Activated CD4-positive, alpha-beta T cell treated with anti-CD3 and anti-CD28 coated beads, Interleukin-2, amount 50 U/mL, for 16 hours (primary cell): Measurements from ENCODE around the gene CLN5.
"Not testable (repeated sequence)": the region's sequence is repeated elsewhere in the genome, so short reads cannot be mapped to it uniquely, and the experiment has no call there.

Source experiments
- DNase-seq: peaks from one replicate; pipeline ENCODE4 v3.0.0-alpha.2; 2020

CLN5 gene

DNA sequence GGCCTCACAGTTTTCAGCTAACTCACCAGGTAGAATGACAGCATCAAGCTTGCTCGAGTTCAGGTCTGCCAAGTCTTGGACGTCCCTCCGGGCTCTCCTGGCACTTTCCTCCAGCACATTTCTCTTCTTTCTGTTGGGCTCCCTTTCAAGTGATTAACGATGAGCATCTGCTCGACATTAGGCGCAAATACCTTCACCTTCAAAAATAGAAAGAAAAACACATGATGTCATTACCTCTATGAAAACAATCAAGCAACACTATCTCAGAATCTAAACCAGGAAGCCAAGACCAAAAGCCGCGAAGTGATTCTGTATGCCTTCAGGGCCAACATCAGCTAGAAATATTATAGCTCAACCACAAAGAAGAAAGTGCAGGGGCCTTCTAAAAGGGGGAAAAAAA lies 15.4 kb upstream of the CLN5 start:
- DNase-seq = no peak

- DNase-seq = no peak
Measured at GRCh38 chr13:76976929-76977328, 15.0 kb upstream of the CLN5 start.

GRCh38 chr13:76980075-76980718 lies 11.7 kb upstream of the CLN5 start:
- DNase-seq = peak; percentile 84

DNA sequence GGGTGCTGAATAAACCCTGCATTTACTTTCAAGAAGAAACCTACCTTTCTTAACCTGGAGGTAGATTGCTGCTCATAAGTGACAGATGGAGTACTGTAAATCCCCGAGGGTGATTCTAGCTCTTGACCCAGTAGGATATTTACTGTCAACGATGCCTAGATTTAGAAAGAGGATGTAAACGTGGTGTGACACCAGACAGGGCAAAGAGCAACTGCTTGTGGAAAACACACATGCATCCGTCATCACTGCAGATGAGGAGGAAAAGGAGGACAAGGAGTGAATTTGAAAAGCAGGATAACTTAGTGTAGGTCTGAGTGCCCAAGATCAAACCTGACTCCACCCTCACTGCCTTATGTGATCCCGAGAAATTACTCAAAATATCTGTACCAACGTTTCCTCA lies 9.8 kb upstream of the CLN5 start:
- DNase-seq = no peak

DNA sequence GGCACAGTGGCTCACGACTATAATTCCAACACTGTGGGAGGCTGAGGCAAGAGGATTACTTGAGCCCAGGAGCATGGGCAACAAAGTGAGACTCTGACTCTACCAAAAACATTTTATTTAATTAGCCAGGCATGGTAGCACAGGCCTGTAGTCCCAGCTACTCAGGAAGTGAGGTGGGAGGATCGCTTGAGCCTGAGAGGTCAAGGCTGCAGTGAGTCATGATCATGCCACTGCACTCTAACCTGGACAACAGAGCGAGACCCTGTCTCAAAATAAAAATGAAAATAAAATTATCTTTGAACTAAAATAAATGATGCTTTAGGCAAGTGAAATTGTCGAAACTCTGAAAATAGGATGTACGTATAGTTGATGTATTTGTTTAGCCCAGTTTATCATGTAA lies 8.2 kb upstream of the CLN5 start:
- DNase-seq = no peak

GRCh38 chr13:76991432-76991795 lies 467 bp upstream of the CLN5 start:
- peak; percentile 93 for DNase-seq

DNA sequence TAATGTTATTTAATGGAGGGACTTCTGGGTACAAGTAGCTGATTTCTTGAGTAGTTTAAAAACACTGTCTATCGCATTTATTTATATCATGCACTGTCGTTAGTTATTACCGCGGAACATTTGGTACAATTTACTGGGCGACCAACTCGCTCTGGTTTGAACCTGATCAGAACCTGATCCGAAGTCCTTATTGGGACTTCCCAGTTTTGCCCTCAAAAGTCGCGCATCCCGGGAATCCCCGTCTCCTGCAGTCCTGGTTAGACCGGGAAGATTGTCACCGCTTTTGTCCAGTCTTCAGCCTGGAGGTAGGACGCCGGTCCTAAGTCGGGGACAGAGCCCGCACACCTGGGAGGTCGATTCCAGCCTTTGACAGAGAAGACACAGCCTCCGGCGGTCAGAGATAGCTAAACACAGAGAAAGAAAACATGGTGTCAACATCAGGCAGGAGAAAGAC lies 694 bp downstream of the CLN5 start:
- peak; percentile 10 for DNase-seq

- DNase-seq = no peak
Measured at GRCh38 chr13:76993021-76993420, 1.1 kb downstream of the CLN5 start.

DNA sequence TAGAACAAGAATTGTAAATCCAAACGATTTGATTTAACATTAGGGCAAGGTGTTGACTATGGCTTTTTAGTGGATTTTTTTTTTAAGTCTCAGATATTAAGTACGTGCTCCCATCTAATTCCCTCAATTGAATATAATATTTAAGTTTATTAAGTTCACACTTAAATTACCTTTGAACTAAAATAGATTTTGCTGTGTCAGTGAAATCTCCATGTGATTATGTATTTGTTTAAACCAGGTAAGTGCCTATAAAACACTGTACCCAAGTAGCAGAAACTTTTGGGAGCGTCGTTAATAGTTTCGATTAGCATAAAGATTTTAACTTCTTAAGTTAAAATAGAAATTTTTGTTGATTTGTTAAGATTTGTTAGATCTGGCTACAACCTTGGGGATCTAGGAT lies 1.6 kb downstream of the CLN5 start:
- no peak for DNase-seq

DNA sequence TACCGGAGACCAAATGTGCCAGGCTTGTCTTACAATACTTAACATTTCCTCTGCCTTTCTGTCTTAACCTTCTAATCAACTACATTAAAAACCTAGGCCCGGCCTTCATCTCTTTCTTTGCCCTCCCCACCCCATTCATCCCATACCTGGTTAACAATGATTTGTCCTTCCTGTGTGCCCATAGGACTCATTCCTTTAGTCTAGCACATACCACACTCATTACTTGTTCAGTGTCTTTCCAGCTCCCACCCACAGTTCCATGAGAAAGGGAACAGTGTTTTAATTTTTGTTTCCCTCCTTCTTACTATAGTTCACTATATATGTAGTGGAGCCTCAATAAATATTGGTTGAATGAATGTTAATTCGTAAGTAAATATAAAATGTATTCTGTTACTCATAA lies 2.4 kb downstream of the CLN5 start:
- DNase-seq = no peak

- no peak for DNase-seq
Measured at GRCh38 chr13:77000475-77000874, 8.6 kb downstream of the CLN5 start.

GRCh38 chr13:77001540-77001939 lies 9.7 kb downstream of the CLN5 start:
- no peak for DNase-seq

DNA sequence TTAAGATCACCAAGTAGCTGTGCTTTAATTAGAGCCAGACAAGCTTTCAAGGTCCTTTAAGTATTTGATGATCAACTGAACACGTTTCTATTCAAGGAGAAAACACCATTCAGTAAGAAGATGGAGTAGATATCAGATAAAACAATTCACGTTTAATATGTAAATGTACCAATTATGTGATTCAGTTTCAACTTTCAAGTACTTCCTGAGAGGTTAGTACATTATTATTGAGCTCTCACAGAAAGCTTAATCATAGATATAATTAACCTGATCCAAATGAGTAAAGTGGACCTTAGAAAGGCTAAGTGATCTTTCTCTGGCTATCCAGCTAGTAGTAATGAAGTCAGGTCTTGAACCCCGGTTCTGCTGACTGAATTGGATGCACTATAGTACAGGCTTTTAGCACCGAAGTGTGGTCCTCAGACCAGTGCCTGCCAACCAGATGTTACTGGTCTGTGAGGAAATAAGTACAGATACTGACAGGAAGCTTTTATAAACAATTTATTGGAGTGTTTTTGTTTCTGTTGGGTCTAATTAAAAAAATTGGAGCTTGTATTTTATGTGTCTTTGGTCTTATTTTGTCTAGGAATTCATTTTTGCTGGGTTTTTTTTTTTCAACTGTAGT lies 10.2 kb downstream of the CLN5 start:
- DNase-seq = no peak

DNA sequence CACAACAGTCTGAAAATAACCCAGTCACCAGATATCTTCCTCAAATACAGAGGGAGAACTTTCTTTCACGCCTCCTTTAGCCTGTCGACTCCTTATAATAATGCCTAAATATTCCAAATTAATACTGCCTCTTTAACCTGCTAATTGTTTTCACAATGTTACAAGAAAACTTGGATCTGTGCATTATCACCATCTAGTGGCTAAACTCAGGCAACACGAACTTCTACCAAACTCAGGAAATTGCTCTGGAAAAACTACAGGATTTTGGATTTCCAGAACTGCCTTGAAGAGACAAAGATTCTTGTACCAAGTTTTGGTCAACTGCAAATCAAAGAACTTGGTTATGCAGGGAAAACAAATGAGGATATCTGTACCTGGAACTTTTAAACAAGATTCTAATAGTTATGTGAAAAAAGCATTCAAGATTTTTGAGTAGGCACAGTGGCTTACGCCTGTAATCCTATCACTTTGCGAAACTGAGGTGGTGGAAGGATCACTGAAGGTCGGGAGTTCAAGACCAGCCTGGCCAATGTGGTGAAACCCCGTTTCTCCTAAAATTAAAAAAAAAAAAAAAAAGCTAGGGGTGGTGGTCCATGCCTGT lies 10.8 kb downstream of the CLN5 start:
- no peak for DNase-seq

DNA sequence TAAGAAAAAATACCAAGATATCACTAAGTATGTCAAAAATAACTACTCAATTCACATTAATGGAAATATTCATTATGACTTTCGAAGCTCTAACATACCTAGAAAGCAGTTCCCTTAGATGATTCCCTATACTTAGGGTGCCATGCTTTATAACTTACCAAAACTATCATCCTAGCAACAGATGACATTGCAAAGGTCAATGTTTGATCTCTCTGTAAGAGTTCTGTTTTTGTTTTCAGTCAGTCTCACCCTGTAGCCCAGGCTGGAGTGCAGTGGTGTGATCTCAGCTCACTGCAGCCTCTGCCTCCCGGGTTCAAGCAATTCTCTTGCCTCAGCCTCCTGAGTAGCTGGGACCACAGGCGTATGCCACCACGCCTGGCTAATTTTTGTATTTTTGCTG lies 16.5 kb downstream of the CLN5 start:
- DNase-seq = not testable (repeated sequence)

- DNase-seq = peak; percentile 76
Measured at GRCh38 chr13:77009011-77009410, 17.1 kb downstream of the CLN5 start.

GRCh38 chr13:77009719-77010118 lies 17.8 kb downstream of the CLN5 start:
- DNase-seq = not testable (repeated sequence)

GRCh38 chr13:77013853-77014542 lies 22.1 kb downstream of the CLN5 start:
- no peak for DNase-seq

DNA sequence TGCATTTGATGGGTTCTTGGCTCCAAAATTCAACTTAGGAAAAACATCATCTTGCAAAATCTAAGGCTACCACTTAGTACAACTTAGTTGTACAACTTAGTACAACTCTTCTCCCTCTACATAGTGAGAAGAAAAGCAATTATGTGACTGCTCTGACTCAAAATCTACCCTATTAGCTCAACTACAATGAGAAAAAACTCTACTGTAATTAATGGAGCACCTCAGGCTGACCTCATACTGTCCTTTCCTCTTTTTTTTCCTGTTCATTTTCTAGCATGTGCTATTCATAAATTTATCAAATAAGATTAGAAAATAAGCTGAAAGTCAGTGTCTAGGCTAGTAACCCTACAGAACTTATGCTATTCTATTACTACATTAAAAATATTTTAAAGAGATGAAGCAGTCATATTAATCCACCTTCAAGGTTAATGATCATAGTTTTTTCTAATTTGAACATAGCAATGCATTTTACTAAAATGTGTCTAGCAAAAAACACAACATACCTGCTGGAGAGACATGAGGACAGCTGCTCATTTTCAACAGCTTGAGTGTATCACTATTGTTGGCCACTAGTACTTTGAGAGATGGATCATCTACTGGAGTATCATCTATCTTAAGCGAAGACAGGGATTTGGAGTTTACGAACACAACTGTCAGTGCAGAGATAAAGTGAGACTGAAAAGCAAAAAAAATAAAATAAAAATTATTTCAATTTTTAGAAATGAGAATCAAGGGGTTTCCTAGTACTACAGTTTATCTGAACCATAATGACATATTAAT lies 23.2 kb downstream of the CLN5 start:
- no peak for DNase-seq

DNA sequence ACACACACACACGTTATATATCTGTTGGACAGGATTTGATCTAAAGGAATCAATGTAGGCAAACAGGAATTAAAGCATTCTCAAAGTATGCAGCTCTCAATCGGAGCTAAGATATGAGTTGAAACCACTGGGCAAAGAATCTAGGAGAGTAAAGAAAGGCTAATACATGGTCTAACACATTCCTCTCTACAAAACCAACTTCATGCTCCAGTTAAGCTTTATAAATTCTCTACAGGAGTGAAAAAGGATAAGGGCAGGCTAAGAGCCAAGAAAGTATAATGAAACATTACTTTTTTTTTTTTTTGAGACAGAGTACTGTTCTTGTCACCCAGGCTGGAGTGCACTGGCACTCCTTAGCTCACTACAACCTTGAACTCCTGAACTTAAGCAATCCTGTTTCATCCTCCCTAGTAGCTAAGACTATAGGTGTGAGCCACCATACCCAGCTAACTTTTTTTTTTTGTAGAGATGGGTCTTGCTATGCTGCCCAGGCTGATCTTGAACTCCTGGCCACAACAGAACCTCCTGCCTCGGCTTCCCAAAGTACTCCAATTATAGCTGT lies 24.5 kb downstream of the CLN5 start:
- no peak for DNase-seq

- DNase-seq = no peak
Measured at GRCh38 chr13:77016888-77017623, 25.2 kb downstream of the CLN5 start.

GRCh38 chr13:77019756-77020155 lies 27.9 kb downstream of the CLN5 start:
- no peak for DNase-seq
